DMS53 (cell line): ENCODE data around the gene TNFSF12.

Experiments
- DNase-seq: peaks from one replicate; lab custom pipeline; 2025; lab: John Stamatoyannopoulos, UW

Gene TNFSF12

DNA sequence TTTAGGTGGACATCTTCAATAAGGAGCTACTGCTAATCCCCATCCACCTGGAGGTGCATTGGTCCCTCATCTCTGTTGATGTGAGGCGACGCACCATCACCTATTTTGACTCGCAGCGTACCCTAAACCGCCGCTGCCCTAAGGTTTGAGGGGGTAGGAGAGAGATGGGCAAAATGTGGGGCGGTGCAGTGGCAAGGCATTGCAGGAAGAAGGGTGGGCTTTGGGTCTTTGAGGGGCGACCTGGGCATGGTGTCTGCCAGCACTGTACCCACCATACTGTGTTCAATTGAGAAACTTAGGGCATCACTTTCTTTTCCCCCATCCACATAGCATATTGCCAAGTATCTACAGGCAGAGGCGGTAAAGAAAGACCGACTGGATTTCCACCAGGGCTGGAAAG is 21.5 kb downstream of the TNFSF12 start:
- no peak for DNase-seq

DNA sequence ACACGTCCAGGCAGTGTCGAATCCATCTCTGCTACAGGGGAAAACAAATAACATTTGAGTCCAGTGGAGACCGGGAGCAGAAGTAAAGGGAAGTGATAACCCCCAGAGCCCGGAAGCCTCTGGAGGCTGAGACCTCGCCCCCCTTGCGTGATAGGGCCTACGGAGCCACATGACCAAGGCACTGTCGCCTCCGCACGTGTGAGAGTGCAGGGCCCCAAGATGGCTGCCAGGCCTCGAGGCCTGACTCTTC is 23.4 kb downstream of the TNFSF12 start:
- DNase-seq = no peak

DNA sequence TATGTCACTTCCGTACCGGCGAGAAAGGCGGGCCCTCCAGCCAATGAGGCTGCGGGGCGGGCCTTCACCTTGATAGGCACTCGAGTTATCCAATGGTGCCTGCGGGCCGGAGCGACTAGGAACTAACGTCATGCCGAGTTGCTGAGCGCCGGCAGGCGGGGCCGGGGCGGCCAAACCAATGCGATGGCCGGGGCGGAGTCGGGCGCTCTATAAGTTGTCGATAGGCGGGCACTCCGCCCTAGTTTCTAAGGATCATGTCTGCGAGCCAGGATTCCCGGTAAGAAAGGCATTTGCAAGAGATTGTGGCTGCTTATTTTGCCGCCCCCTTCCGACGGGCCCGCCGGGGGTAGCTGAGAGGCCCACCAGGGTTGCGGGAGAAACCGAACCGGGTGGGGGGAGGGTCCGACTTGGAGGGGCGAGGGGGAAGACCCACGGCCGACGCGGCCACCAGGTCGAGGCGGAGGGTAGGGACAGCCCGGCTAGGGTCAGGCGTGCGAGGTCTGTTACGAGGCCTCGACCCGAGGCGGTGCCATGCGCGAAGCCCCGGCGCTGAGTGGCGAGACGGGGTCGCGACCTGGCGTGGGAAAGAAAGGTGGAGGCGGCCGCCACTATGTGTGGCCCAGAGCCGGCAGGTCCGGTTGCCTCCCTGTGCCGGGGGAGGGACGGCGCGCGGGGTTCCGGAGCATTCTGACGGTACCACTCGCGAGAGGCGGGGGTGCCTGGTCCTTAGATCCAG is 23.9 kb downstream of the TNFSF12 start:
- DNase-seq = peak; percentile 100

DNA sequence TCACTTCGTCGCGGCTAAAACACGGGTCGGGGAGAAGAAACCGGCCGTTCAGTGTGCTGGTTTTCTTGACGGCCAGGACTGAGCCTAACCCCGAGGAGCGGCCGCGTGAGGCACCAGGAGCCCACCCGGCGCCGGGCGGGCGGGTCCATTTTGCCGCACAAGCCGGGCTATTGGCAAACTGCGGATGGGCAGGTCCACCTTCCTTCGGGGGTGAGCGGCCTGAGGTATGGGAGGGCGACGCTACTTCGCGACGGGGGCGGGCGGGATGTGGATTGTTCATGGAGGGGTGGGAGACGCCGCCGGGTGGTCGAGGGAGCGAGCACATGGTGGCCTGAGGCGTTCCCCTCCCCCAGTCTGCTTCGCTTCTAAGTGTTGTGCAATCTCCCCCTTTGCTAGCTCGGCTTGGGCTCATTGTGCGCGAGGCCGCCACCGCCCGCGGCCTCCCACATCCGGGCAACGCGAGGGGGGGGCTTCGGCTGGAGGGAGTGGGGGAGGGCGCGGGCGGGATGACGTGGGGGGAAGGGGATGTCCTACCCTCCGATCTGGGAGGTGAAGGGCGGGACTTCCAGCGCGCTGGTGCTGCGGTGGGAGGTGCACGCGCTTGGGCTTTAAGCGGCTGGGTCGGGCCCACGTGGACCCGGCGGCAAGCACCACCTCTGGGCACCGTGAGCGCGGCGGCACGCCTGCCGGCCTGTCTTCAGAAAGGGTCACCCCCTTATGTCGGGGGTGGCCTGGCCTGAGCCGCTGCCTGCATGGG is 24.6 kb downstream of the TNFSF12 start:
- peak; percentile 97 for DNase-seq

DNA sequence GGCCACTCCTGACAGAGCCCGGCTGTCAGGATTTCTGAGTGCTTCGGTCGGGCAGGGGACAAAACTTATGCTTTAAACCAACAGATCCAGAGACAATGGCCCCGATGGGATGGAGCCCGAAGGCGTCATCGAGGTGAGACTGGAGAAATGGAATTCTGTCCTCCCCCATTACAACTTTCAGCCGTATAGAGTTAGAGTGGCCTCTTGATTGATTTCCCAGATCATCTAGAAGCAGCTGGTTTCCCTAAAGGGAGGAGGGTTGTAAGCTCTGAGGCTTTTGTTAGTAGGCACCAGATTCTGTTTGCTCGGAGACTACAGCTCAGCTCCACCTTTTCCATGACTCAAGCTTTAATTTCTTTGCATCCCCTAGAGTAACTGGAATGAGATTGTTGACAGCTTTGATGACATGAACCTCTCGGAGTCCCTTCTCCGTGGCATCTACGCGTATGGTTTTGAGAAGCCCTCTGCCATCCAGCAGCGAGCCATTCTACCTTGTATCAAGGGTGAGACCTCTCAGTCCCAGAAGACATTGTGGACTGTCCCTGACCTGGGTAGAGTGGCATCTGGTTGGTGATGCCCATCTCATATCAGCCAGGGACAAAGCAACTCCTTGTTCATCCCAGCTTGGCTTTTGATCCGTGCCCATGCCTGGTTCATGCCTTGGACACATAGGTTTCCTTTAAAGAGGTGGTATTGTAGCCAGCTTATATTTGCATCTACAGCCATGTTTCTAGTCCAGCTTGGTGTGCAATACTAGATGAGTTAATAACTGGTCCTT is 25.5 kb downstream of the TNFSF12 start:
- DNase-seq = peak; percentile 60

DNA sequence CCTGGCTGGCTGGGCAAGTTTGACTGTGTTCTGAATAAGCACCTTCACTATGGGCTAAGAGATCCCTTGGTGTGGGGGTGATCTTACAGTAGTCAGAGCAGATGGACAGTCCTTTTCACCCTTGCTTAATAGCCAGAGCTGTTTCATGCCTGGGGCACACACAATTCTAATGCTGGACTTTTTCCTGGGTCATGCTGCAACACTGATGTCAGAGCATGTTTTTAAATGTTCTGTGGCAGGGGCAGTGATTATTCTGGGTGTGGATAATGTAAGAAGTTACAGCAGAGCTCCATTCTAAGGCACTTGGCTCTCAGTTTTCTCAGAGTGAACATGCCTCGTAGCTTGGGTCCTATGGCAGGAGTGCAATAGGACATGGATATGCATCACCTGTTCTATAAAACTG is 26.6 kb downstream of the TNFSF12 start:
- DNase-seq = no peak

DNA sequence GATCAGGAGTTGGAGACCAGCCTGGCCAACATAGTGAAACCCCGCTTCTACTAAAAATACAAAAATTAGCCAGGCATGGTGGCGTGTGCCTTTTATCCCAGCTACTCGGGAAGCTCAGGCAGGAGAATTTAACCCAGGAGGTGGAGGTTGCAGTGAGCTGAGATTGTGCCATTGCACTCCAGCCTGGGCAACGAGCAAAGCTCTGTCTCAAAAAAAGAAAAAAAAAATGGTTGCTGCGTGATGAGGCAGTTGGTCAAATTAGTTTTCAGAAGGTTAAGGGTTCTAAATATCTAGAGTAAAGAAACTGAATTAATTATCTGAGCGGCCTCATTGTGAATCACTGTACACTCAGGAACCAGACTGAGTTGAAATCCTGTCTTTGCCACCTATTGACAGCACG is 27.1 kb downstream of the TNFSF12 start:
- DNase-seq = no peak

DNA sequence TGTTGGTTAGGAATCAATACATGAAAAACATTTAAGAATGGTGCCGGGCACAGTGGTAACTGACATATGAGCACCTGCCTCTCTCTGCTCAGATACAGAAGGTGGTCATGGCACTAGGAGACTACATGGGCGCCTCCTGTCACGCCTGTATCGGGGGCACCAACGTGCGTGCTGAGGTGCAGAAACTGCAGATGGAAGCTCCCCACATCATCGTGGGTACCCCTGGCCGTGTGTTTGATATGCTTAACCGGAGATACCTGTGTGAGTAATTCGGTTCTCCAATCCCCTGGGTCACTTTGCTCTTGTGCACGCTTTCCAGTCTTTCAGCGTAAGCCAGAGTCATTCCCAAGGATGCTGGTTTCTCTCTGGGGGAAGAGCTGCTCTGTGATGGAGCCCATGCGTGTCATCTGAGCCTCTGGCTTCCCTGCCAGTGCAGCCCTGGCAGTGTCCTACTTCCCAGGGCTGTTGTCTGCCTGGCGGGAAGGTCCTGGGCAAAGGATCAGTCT is 27.6 kb downstream of the TNFSF12 start:
- DNase-seq = peak; percentile 47

DNA sequence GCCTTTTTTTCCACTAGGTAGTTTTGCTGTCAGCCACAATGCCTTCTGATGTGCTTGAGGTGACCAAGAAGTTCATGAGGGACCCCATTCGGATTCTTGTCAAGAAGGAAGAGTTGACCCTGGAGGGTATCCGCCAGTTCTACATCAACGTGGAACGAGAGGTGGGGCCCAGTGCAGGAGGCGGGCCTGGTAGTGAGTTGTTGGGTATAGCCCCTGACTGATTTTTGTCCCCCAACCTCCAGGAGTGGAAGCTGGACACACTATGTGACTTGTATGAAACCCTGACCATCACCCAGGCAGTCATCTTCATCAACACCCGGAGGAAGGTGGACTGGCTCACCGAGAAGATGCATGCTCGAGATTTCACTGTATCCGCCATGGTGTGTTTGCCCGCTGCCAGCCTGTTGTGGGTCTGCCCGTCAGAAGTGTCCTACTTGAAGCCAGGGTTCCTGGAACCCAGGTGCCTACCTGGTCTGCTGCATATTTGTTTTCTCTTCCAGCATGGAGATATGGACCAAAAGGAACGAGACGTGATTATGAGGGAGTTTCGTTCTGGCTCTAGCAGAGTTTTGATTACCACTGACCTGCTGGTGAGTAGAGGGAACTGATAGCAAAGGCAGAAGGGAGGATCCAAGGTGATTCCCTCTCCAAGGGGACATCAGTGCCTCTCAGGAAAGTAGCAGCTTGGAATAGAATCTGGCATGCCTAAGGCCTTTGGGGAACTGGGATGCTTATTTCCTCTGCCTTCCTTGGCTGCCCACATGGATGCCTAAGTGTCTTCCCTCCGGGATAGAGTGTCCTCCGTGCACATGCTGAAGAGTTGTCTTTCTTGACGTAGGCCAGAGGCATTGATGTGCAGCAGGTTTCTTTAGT is 28.7 kb downstream of the TNFSF12 start:
- DNase-seq = peak; percentile 59

DNA sequence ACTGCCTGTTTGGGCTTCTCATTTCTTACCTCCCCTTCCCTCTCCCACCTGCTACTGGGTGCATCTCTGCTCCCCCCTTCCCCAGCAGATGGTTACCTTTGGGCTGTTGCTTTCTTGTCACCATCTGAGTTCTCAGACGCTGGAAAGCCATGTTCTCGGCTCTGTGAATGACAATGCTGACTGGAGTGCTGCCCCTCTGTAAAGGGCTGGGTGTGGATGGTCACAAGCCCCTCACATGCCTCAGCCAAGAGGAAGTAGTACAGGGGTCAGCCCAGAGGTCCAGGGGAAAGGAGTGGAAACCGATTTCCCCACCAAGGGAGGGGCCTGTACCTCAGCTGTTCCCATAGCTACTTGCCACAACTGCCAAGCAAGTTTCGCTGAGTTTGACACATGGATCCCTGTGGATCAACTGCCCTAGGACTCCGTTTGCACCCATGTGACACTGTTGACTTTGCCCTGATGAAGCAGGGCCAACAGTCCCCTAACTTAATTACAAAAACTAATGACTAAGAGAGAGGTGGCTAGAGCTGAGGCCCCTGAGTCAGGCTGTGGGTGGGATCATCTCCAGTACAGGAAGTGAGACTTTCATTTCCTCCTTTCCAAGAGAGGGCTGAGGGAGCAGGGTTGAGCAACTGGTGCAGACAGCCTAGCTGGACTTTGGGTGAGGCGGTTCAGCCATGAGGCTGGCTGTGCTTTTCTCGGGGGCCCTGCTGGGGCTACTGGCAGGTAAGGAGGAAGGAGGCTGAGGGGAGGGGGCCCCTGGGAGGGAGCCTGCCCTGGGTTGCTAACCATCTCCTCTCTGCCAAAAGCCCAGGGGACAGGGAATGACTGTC is 30.4 kb downstream of the TNFSF12 start, which contains the start of gene CD68:
CD68 (plus strand) TSS at position 638 of the 833 bp plus-strand sequence; CDS start at position 678, 40 bp downstream.
- DNase-seq = peak; percentile 93

DNA sequence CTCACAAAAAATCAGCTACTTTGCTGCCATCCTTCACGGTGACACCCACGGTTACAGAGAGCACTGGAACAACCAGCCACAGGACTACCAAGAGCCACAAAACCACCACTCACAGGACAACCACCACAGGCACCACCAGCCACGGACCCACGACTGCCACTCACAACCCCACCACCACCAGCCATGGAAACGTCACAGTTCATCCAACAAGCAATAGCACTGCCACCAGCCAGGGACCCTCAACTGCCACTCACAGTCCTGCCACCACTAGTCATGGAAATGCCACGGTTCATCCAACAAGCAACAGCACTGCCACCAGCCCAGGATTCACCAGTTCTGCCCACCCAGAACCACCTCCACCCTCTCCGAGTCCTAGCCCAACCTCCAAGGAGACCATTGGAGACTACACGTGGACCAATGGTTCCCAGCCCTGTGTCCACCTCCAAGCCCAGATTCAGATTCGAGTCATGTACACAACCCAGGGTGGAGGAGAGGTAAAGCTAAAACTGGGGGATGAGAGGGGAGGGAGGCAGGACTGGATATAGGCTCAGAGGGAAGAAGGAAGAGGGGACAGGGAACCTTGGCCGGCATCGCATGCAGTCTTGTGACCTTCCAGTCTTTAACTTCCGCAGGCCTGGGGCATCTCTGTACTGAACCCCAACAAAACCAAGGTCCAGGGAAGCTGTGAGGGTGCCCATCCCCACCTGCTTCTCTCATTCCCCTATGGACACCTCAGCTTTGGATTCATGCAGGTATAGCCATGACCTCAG is 31.2 kb downstream of the TNFSF12 start:
- DNase-seq = peak; percentile 70

DNA sequence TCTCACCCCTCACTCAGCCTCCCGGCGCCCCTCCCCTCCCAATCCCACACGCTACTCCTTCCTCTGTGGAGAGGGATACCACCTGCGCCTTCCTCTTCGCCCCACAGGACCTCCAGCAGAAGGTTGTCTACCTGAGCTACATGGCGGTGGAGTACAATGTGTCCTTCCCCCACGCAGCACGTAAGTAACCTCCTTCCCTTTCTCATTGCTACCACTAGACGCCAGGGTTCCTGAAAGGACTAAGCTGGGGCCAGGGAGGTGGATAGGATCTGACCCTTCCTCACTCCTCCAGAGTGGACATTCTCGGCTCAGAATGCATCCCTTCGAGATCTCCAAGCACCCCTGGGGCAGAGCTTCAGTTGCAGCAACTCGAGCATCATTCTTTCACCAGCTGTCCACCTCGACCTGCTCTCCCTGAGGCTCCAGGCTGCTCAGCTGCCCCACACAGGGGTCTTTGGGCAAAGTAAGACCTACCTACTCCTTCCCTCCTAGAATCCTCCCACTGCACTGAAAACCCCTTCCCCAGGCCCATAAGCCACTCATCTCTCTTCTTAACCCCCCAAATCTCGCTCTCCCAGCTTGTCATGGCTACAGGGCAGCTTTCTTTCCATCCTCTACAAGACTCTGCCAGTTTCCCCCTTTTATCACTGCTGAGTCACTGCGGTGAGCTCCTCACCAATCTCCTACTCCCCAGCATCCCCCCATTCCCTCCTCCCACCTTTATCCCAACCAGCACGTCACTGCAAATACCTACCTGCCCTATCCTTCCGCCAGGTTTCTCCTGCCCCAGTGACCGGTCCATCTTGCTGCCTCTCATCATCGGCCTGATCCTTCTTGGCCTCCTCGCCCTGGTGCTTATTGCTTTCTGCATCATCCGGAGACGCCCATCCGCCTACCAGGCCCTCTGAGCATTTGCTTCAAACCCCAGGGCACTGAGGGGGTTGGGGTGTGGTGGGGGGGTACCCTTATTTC is 32.0 kb downstream of the TNFSF12 start:
- DNase-seq = peak; percentile 33

DNA sequence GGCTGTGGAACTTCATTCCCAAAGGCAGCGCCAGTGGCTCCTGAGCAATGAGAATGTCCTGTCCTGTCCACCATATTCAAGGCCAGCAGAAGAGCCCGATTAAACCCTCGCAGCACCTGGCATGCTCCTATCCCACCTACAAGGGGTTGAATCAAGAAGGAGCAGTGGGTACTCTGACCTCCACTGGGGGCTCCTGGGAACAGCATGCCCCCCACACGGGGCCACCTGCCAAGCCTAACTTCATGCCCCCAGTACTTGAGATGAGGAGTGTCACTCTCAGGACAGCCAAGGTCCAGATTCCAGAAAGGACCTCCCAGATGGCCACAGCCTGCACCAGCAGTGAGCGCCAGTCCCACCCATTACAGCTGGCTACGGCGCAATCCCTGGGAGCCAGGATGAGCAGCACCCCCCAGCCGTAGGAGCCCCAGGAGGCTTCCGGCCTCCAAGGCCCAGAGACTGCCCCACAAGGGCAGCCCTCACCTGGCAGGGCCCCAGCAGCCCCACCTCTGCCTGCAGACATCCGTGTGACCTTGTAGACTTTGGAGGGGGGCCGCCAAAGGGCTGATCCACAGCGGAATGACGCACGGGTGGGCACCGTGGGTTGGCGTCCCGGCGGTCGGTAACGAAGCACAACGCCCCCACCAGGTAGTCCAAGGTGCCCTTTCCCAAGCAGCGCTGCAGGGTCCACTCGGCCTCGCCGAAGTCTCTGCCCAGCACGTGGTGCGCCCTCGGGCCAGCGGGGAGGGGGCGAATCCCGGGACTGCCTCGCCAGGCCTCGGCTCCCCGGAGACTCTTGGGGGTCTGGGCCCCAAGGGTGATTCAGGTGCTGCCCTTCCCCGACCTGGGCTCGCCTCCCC is 33.8 kb downstream of the TNFSF12 start:
- DNase-seq = peak; percentile 57

DNA sequence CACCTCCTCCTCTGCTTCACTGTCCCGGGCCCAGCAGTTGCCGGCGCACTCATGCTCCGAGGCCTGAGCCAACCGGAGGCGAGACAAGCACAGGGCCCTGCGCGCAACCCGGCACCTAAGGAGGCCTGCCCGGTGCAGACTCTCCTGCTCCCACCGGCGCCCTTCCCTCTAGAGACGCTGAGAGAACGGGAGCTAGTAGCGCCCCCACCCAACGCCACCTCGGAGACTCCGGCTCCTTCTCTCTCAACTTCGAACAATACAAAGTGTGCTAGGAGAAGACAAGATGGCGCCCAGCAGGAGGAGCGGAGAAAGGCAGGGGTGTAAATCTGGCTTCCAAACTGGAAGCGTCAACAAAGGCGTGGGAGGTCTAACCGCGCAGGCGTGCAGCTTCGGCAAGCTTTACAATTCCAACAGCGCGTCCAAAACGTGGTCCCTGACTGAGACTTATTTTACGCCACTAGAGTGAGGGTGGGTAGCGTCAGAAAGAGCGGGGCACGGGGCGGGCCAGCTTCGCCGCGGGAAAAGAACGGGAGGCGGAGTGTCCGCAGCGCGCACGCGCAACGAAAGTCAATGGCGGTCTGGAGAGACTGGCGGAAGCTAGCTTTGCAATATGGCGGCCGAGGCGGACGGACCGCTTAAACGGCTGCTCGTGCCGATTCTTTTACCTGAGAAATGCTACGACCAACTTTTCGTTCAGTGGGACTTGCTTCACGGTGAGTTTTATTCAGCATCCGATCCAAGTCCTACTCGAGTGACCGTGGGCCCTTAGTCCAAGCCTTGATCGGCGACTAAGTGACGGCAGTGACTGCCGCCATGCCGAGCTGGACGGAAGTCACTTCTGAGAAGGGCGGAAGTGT is 34.6 kb downstream of the TNFSF12 start, which contains the start of gene MPDU1:
MPDU1 (plus strand) TSS at position 600 of the 857 bp plus-strand sequence; CDS start at position 611, 11 bp downstream.
- peak; percentile 99 for DNase-seq

DNA sequence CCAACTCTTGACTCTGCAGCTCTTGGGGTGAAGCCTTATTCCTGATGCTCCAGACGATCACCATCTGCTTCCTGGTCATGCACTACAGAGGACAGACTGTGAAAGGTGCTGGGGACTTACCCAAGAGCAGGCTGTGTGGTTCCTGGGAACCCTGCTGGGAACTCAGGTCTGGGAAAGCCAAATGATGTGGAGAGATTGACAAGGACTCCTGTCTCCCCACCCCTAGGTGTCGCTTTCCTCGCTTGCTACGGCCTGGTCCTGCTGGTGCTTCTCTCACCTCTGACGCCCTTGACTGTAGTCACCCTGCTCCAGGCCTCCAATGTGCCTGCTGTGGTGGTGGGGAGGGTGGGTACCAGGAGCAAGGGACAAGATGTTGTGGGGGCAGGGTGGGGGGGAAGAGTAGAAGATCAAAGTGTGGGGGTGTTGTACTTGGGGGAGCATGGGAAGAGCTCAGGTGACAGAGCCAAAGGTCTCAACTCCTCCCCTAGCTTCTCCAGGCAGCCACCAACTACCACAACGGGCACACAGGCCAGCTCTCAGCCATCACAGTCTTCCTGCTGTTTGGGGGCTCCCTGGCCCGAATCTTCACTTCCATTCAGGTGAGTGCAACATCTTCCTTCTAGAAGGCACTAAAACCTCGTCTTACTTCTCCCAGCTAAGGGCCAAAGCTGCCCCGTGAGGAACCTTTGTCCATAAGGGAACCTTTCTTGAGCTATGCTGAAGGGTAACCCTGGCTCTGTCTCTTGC is 38.0 kb downstream of the TNFSF12 start:
- peak; percentile 81 for DNase-seq
